Measurements from ENCODE around the gene CBLC.

Gene CBLC

DNA sequence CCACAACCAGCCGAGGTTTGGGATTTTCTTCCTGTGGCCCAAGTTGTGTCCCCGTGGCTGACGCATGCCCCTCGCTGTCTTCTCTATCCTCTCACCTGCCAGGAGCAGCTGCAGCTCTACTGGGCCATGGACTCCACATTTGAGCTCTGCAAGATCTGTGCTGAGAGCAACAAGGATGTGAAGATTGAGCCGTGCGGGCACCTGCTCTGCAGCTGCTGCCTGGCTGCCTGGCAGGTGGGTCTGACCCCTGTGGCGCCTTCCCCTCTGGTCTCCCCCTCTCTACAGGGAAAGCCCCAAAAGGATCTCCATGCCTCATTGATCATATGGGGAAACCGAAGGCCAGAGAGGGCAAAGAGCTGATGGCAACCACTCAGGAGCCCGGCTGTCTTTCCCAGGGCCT lies 14.6 kb downstream of the CBLC start:
- TF ChIP-seq SUZ12 (IDR thresholded peaks at IDR 0.05; ENCODE audit: extremely low read depth, insufficient read depth, insufficient read length) (no peak), YY1 (IDR thresholded peaks at IDR 0.05; ENCODE audit: insufficient read depth, insufficient read length) (no peak), ZNF274 (IDR thresholded peaks at IDR 0.05; ENCODE audit: low read depth, low read length) (no peak)
- no peak overlapping the region for H3K4me3 ChIP-seq (ENCODE audit: insufficient read length, low read depth)
- H3K9me3 ChIP-seq (ENCODE audit: insufficient read depth, low read length), result no peaks in the 10 kb centered on the region
- H3K27me3 ChIP-seq (ENCODE audit: insufficient read depth, insufficient read length), result no peaks in the 10 kb centered on the region
- no peaks in the 10 kb centered on the region for H3K36me3 ChIP-seq (ENCODE audit: insufficient read depth, insufficient read length, low read length)
- no peak overlapping the region for H3K9ac ChIP-seq (ENCODE audit: insufficient read length, low read depth)
- H3K4me1 ChIP-seq (ENCODE audit: insufficient read depth, insufficient read length), result no peaks in the 10 kb centered on the region
- DNase-seq (ENCODE audit: low read depth, low spot score), result no peak

DNA sequence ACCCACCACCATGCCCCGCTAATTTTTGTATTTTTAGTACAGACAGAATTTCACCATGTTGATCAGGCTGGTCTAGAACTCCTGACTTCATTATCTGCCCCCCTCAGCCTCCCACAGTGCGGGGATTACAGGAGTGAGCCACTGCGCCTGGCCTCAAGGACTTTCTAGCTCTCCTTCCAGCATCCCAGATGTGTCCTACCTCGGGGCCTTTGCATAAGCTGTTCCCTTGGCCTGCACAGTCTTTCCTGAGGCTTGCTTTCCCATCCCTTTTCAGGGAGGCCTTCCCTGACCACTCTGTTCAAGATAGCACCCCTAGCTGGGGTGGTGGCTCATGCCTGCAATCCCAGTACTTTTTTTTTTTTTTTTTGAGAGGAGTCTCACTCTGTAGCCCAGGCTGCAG lies 16.9 kb downstream of the CBLC start:
- Histone ChIP-seq H3K36me3 (ENCODE audit: insufficient read depth, insufficient read length, low read length) (no peaks in the 10 kb centered on the region), H3K9ac (ENCODE audit: insufficient read length, low read depth) (no peak overlapping the region), H3K27me3 (ENCODE audit: insufficient read depth, insufficient read length) (no peaks in the 10 kb centered on the region), H3K4me1 (ENCODE audit: insufficient read depth, insufficient read length) (no peaks in the 10 kb centered on the region), H3K4me3 (ENCODE audit: insufficient read length, low read depth) (no peak overlapping the region), H3K9me3 (ENCODE audit: insufficient read depth, low read length) (no peaks in the 10 kb centered on the region)
- DNase-seq (ENCODE audit: low read depth, low spot score), result no peak
- TF ChIP-seq YY1 (IDR thresholded peaks at IDR 0.05; ENCODE audit: insufficient read depth, insufficient read length), result no peak
- no peak for TF ChIP-seq SUZ12 (IDR thresholded peaks at IDR 0.05; ENCODE audit: extremely low read depth, insufficient read depth, insufficient read length)
- no peak for TF ChIP-seq ZNF274 (IDR thresholded peaks at IDR 0.05; ENCODE audit: low read depth, low read length)

DNA sequence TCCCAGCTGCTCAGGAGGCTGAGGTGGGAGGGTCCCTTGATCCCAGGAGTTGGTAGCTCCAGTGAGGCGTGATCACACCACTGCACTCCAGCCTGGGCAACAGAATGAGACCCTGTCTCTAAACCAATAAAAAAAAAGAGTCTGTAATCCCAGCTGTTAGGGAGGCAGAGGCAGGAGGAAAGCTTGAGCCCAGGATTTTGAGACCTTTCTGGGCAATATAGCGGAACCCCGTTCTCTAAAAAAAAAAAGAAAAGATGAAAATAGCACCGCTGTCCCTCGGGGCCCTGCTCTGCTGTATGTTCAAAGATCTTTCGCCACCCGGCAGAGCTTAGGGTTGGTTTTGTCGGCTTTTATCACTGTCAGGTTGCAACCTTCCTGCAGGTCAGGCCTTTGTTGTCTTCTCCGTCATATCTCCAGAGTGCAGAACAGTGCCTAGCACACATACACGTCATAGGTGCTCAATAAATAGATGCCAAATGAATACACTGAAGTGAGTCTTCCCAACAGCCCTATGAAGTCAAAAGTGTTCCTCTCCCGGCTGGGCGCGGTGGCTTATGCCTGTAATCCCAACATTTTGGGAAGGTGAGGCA lies 17.8 kb downstream of the CBLC start:
- Histone ChIP-seq H3K27me3 (ENCODE audit: insufficient read depth, insufficient read length) (no peaks in the 10 kb centered on the region), H3K4me1 (ENCODE audit: insufficient read depth, insufficient read length) (no peaks in the 10 kb centered on the region), H3K36me3 (ENCODE audit: insufficient read depth, insufficient read length, low read length) (no peaks in the 10 kb centered on the region), H3K9ac (ENCODE audit: insufficient read length, low read depth) (no peak overlapping the region), H3K4me3 (ENCODE audit: insufficient read length, low read depth) (no peak overlapping the region), H3K9me3 (ENCODE audit: insufficient read depth, low read length) (no peaks in the 10 kb centered on the region)
- no peak for DNase-seq (ENCODE audit: low read depth, low spot score)
- no peak for TF ChIP-seq YY1 (IDR thresholded peaks at IDR 0.05; ENCODE audit: insufficient read depth, insufficient read length)
- TF ChIP-seq ZNF274 (IDR thresholded peaks at IDR 0.05; ENCODE audit: low read depth, low read length), result no peak
- no peak for TF ChIP-seq SUZ12 (IDR thresholded peaks at IDR 0.05; ENCODE audit: extremely low read depth, insufficient read depth, insufficient read length)

DNA sequence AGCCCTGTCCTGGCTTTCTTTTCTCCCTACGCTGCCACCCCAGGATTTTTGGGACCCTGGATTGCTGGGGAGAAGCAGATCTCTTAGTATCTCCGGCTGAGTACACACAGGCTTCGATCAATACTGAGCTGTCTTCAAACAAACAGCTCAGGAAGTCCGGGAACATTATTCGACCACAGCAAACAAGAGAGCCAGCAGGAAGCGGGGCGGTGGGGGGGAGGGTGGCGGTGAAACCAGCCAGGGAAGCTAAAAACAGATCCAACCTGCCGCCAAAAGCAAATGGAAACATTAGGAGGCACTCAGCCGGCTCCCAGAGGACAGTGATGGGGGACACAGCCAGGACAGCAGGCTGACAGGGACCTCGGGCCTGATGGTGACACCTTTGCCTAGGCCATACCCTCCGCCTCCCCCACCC lies 19.0 kb downstream of the CBLC start:
- Histone ChIP-seq H3K27me3 (ENCODE audit: insufficient read depth, insufficient read length) (no peaks in the 10 kb centered on the region), H3K9ac (ENCODE audit: insufficient read length, low read depth) (no peak overlapping the region), H3K36me3 (ENCODE audit: insufficient read depth, insufficient read length, low read length) (no peaks in the 10 kb centered on the region), H3K4me3 (ENCODE audit: insufficient read length, low read depth) (no peak overlapping the region), H3K9me3 (ENCODE audit: insufficient read depth, low read length) (no peaks in the 10 kb centered on the region), H3K4me1 (ENCODE audit: insufficient read depth, insufficient read length) (no peaks in the 10 kb centered on the region)
- no peak for DNase-seq (ENCODE audit: low read depth, low spot score)
- no peak for TF ChIP-seq YY1 (IDR thresholded peaks at IDR 0.05; ENCODE audit: insufficient read depth, insufficient read length)
- no peak for TF ChIP-seq SUZ12 (IDR thresholded peaks at IDR 0.05; ENCODE audit: extremely low read depth, insufficient read depth, insufficient read length)
- TF ChIP-seq ZNF274 (IDR thresholded peaks at IDR 0.05; ENCODE audit: low read depth, low read length), result no peak

DNA sequence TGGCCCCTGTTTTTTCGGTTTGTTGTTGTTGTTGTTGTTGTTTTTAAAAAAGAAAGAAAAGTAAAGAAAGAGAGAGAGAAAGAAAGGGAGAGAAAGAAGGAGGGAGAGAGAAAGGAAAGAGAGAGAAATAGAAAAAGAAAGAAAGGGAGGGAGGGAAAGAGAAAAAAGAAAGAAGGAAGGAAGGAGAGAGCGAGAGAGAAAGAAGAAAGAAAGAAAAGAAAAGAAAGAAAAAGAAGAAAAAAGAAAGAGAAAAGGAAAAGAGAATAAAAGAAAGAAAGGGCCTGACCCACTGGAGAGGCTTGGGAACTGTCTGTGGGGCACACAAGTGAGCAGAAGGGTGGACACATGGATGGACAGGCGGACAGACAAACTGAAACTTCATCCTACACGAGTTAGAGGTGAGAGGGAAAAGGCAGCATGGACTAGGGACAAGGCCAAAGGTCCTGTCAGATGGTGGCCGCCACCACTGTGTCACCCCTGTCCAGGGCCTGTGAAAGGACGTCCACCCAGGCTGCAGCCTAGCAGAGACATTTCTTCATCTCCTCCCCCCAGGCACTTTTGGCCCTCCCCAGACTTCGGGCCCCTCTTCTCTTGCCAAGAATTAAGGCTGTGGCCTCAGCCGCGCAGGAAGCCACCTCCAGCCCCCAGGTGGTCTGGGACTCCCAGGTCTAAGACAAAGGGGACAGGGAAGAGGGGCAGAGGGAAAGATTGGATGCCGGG lies 22.1 kb downstream of the CBLC start:
- H3K9me3 ChIP-seq (ENCODE audit: insufficient read depth, low read length), result no peaks in the 10 kb centered on the region
- H3K4me1 ChIP-seq (ENCODE audit: insufficient read depth, insufficient read length), result no peaks in the 10 kb centered on the region
- no peak overlapping the region for H3K4me3 ChIP-seq (ENCODE audit: insufficient read length, low read depth)
- no peak for TF ChIP-seq YY1 (IDR thresholded peaks at IDR 0.05; ENCODE audit: insufficient read depth, insufficient read length)
- TF ChIP-seq ZNF274 (IDR thresholded peaks at IDR 0.05; ENCODE audit: low read depth, low read length), result no peak
- no peak for TF ChIP-seq SUZ12 (IDR thresholded peaks at IDR 0.05; ENCODE audit: extremely low read depth, insufficient read depth, insufficient read length)
- no peak for DNase-seq (ENCODE audit: low read depth, low spot score)
- peaks cover 8% of the 10 kb centered on the region for H3K27me3 ChIP-seq (ENCODE audit: insufficient read depth, insufficient read length)
- H3K9ac ChIP-seq (ENCODE audit: insufficient read length, low read depth), result peak overlapping the region; percentile 50
- no peaks in the 10 kb centered on the region for H3K36me3 ChIP-seq (ENCODE audit: insufficient read depth, insufficient read length, low read length)

DNA sequence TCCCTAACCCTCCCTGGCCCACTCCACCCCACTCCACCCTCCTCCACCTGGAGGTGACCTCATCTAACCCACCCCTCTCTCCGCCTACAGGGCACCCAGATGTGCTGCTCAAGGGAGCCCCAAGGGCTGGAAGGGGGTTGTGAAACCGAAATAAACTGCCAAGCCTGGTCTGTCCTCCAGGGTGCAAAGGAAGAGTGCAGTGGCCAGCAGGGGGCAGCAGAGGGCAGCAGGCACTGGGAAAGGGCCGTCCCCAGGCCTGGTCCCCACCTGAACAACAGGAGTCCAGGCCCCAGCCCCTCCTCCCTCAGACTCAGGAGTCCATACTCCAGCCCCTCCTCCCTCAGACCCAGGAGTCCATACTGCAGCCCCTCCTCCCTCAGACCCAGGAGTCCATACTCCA lies 22.8 kb downstream of the CBLC start:
- no peaks in the 10 kb centered on the region for H3K36me3 ChIP-seq (ENCODE audit: insufficient read depth, insufficient read length, low read length)
- peak overlapping the region; percentile 50 for H3K9ac ChIP-seq (ENCODE audit: insufficient read length, low read depth)
- DNase-seq (ENCODE audit: low read depth, low spot score), result peak; percentile 75
- no peak overlapping the region for H3K4me3 ChIP-seq (ENCODE audit: insufficient read length, low read depth)
- TF ChIP-seq YY1 (IDR thresholded peaks at IDR 0.05; ENCODE audit: insufficient read depth, insufficient read length) (no peak), SUZ12 (IDR thresholded peaks at IDR 0.05; ENCODE audit: extremely low read depth, insufficient read depth, insufficient read length) (no peak), ZNF274 (IDR thresholded peaks at IDR 0.05; ENCODE audit: low read depth, low read length) (no peak)
- no peaks in the 10 kb centered on the region for H3K9me3 ChIP-seq (ENCODE audit: insufficient read depth, low read length)
- peaks cover 8% of the 10 kb centered on the region for H3K27me3 ChIP-seq (ENCODE audit: insufficient read depth, insufficient read length)
- no peaks in the 10 kb centered on the region for H3K4me1 ChIP-seq (ENCODE audit: insufficient read depth, insufficient read length)

All from NT2/D1 (cell line).